HG03139 (cell line): ENCODE measurements around the gene CTNND1.
"Not testable (repeated sequence)": the region's sequence is repeated elsewhere in the genome, so short reads cannot be mapped to it uniquely, and the experiment has no call there.

Source experiments
- ATAC-seq: cut with Tn5 transposase; IDR thresholded peaks from one replicate; pipeline ENCODE4 v1.9.1; 2021; ENCODE audit not compliant: unreplicated experiment

CTNND1 gene

DNA sequence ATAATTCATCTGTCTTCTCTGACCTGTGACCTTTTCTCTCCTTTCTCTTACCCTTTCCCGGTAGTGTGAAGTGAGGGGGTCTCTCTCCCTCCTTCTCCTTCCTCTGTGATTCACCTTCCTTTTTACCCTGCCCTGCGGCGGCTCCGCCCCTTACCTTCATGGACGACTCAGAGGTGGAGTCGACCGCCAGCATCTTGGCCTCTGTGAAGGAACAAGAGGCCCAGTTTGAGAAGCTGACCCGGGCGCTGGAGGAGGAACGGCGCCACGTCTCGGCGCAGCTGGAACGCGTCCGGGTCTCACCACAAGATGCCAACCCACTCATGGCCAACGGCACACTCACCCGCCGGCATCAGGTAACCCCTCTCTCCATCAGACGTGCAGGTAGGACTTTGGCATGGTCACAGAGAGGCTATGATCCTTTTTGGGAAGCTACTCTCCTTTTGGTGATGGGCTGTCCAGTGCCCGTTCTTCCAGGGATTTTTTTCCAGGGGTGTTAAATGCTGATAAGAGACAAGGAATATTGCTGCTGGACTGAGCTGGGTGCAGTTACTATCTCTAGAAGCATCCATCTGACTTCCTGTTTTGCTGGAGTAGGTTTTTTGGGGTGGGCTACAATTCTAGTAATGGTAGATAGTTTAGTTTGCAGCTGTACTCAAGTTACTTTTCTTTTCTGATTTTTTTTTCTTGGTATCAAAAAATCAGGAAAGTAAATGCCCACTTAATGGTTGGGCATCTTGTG is 29.9 kb downstream of the CTNND1 start:
- no peak for ATAC-seq

DNA sequence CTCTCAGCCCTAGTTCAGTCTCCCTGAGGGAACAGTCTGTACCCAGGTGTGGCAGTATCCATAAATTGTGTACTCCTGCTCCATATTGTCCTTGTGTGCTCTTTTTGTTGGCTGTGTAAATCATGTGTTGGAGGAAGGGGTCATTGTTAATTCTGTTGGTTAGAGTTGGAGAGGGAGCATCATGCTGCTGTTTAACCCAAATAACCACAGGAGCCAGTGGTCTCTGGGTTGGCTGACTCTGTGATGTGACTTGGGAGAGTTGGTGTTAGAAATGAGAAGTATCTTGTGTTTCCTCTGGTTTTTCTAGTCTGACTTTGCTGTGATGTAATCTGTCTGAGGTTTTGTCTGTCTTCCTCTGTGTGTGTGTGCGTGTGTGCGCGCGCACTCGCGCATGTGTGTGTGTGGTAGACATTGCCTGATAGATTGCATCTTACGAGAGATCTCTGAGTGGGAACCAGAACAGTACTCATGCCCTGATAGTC is 30.5 kb downstream of the CTNND1 start:
- ATAC-seq: peak; percentile 86

DNA sequence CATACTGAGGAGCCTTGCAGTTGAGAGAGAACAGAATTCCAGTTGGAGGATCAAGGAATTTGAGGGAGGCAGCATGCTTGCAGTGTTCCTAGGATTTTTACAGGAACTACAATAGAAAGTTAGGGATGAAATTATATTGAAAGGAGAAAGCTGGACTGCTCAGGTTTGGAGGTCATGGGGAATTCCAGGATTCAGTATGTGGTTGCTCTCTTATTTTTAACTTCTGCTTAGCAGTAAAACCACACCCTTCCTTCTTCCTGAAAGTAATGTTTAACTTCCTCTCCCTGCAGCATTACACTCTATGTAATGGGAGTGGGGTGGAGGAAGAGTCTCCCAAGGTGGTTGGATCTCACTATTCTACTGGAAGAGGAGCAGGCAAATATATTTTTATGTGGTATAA is 31.3 kb downstream of the CTNND1 start:
- no peak for ATAC-seq

DNA sequence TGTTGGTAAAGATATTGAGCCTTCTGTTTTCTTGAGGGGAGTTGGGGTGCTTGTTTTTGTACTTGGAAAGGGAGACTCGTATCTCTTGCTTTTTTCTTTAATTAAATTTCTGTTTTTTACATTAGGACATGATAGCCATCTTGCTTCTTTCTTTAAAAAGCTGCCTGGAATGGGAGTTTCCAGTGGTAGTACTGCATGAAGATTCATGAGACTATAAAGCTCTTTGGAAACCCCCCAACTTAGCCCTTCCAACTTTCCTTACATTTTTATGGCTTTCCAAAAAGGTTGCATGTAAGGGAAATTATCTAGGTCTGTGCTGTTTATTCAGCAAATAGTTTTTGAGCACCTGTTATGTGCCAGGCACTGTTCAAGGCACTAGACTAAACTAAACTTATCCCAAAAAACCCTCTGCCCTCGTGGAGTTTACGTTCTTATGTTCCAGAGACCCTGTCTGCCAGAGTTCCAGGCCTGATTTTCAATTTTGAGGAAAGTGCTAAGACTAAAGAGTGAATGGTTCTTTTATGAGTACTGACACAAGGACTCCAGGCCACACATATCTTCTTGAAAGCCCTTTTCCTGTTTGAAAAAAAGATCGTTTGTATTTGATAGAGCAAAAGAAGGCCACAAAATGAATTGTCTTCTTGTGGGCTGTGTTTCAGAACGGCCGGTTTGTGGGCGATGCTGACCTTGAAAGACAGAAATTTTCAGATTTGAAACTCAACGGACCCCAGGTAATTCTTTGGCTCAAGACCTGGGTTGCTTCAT is 31.9 kb downstream of the CTNND1 start:
- no peak for ATAC-seq

DNA sequence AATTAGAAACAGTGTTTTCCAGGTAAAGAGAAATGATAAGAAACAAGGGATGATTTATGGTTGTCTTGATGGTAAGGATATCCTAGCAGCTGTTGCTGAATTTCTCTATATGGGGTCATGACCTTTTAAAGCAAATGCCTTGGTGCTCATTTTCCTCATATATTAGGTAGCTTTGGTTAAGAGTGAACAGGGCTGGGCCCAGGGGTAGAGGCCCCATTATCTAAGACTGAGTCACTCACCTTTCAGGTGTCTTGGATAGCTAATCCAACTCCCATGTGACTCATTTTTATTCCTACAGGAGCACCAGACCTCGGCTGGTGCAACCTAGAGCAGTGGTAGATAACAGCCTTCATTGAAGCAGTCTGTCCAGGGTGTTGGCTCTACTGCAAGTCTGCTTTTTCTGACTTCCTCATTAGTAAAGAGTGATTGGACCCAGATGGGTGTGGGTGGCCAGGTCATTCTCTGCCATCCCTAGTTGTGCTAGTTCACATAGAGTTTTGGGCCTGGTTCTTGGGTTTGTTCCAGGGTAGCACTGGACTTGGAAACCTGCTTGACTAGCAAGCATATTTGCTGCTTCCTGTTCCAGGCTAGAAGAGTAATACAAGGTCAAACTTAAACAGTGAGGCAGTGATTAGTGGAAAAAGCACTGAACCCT is 37.4 kb downstream of the CTNND1 start:
- no peak for ATAC-seq

DNA sequence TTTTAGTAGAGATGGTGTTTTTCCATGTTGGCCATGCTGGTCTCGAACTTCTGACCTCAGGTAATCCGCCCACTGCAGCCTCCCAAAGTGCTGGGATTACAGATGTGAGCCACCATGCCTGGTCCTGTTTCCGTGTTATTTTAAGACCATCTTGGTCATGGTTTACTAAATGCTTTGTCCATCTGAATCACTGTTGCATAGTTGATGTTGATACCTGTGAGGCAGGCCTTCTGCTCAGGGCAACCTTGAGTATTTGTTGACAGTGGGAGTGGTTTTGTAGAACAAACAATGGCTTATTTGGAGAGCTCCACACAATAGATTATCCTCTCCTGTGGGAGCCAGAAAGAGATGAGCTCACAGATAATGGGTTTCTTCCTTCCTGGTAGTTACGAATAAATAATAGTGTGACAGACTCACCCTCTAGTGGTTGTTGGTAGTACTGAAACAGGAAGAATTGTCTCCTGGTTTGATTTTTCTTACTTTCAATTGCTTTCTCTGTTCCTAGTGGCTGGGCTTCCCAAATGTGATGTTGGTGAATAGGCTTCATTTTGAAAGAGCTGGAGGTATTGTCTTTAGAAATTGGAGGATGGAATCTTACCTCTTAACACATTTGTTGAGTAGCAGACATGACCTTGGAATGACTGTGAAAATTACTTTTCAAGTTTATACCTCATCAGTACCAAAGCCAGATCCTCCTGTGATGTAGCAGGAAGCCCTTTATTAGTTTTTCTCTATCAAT is 39.0 kb downstream of the CTNND1 start:
- ATAC-seq: peak; percentile 81

DNA sequence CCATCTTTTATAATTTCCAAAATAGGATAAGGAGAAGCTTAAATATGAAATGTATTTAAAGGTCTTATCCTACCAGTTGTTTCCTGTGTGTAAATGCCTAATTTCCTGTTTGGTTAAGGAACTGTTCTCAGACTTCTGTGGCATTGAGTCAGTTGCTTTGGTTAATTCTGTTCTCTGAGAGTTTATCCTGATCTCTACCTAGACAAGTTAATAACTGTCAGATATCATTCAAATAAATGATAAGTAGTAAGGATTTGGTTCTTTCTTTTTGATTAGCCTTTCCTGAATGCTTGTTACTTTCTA is 39.5 kb downstream of the CTNND1 start:
- no peak for ATAC-seq

DNA sequence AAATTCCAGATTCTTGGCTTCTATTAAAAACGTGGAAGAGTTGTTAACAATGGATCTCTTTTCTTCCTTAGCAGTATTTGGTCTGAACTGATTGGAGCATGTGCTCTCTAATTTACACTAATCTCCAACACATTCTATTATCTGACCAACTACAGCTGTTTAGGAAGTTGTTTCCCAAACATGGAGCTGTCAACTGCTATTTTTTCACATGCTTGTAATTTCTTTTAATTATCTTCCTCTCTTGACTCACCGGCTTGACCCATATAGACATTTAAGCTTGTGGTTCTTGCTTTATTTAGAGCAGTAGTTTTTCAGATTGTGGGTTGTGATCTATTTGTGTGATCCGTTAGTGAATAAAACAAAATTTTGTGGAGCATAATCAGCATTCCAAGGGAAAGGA is 40.8 kb downstream of the CTNND1 start:
- ATAC-seq: no peak

DNA sequence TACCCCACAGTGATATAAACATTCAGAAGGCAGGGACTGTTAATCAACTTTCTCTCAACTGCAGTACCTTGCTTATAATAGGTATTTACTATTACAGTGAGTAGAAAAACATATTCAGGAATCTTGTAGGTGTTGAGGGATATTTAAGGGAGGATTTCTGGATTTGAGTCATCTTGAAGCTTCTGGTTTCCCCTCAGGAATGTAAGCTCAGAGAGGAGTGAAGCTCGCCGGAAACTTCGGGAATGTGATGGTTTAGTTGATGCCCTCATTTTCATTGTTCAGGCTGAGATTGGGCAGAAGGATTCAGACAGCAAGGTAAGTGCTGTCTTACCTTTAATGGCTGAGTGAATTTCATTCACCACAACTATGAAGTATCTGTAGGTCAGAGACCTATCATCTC is 42.9 kb downstream of the CTNND1 start:
- ATAC-seq: no peak

DNA sequence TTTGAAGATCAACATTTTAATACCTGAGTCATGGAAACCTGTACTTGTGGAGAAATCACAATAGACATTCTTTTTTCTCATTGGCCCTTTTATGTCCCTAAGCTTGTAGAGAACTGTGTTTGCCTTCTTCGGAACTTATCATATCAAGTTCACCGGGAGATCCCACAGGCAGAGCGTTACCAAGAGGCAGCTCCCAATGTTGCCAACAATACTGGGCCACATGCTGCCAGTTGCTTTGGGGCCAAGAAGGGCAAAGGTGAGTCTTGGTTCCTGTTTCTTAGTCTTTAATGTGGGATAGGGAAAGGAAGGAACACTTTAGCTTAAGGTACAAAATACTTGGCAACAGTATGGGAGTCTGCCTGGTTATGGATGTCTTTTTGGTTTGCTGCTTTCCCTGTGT is 44.2 kb downstream of the CTNND1 start:
- ATAC-seq: no peak

DNA sequence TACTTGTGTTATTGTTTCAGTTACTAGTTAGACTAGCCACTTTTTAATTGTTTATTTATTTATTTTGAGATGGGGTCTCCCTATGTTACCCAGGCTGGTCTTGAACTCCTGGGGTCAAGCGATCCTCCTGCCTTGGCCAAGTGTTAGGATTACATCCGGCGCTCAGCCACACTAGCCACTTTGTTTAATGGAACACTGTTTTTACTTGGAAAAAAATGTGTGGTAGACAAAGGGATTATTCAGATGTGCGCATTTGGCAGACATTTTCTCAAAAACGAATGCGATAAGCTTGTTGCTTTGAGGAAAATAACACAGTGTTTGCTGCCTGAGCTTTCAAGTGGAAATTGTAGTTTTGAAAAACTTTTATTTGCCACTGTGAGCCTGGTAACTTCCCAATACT is 51.0 kb downstream of the CTNND1 start:
- no peak for ATAC-seq

DNA sequence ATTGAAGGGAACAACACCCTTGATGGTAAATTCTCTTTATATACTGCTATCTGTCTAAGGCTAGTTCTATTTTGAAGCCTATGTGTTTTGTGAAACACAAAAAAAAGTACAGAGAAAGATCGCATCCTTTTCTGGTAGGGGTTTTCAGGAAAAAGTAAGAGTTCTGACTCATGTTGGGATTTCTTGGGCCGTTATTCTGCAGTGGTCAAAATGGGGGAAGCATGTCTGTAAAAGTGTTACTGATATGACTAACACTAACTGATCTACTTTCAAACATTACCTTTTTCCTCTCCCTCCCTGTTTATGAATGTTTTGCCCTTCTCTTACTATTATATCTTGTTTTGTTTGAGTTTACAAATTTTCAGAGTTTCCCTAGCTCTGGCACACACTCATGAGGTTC is 53.9 kb downstream of the CTNND1 start:
- no peak for ATAC-seq

DNA sequence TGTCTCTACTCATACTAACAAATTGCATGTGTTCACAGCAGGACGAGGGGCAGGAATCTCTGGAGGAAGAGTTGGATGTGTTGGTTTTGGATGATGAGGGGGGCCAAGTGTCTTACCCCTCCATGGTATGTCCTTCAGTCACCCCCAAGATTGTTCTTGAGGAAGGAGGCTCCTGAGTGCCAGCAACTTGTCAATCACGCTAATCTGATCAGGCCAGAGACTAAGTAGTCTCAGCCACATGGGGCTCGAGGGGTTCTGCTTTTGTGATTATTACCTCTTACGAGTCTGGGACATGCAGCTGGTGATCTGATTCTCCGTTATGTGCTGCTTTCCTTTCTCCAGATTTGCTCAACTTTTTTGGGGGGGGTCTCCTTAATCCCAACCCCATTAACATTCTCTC is 54.3 kb downstream of the CTNND1 start:
- no peak for ATAC-seq

DNA sequence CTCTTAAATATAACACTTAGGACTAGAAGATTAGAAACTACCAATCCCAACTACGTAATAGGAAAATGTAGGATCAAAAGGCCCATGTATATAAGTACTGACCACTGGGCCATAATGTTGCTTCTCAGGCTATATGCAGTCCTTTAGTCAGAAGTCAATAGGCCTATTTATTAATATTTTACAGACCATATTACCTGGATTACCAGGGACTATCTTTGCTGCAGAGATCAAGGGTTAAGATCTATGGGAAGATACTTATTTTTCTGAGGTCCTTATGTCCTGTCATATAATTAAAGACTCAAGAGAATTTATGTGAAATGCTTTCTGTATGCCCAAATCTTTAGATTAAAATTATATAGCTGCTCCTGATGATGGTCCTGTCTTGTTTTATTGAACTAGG is 57.2 kb downstream of the CTNND1 start:
- no peak for ATAC-seq

DNA sequence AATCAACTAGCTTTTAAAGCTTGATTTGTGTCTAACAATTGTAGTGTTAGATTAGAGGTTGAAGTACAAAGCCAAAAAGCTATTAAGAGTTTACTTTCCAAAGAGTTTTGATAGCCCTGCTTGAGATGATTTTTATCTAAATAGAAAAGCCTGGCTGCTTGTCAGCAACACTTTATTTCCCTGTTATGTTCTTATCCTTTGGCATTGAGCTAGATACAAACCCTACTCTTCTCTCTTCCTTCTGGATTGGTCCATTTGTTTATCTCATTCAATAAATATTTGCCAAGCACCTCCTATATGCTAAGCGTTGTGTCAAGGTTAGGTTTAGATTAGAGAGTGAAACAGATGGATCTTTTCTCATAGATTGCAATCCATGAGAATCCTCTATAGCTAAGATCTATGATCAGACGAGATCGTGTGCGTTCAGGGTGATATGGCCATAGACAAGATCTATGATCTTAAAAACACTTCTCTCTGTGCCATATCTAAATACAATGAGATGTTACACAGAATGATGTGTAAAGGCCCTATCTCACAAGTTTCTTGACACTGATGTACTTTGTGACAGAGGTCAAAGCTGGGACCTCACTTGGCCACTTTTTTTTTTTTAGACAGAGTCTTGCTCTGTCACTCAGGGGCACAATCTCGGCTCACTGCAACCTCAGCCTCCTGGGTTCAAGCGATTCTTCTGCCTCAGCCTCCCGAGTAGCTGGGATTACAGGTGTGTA is 57.8 kb downstream of the CTNND1 start:
- no peak for ATAC-seq

DNA sequence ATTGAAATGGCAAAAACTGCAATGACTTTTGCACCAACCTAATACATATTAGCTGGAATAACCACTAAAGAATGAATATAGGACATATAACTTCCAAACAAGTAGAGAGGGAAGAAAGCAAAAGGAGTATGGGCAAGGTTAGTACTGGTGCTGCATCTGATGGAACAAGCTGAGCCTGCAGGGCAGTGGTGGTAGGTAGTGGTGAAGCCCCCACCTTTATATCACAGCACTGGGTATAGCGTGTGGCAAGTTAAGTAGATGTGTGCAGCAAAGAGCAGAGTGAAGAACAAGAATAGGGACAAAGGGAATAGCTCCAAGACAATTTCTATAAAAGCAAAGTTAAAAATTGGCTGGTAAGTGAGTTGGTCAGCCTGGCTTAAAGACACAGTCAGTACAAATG is 62.3 kb downstream of the CTNND1 start:
- no peak for ATAC-seq

DNA sequence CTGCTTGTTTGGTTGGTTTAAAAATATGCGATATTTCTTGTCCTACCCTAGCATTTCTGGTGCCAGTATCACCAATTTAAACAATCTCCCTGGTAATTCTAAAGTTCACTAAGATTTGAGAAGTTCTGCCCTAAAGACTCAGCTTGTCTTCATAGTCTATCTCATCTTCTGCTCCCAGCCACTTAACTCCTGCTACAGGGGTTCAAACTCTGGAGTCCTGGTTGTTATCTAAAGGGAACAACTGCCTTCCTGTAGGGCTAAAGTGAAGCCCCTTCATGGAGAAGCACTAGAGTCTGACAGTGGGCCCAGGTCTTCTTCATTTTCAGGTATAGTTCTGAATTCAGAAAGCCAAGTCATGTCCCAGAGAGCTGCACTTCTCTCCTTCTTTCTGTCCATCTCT is 73.2 kb downstream of the CTNND1 start:
- no peak for ATAC-seq

DNA sequence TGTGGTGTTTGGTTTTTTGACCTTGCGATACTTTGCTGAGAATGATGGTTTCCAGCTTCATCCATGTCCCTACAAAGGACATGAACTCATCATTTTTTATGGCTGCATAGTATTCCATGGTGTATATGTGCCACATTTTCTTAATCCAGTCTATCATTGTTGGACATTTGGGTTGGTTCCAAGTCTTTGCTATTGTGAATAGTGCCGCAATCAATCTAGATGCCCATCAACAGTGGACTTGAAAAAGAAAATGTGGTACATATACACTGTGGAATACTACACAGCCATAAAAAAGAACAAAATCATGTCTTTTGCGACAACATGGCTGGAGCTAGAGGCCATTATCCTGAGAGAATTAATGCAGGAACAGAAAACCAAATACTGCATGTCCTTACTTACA is 77.0 kb downstream of the CTNND1 start:
- not testable (repeated sequence) for ATAC-seq

DNA sequence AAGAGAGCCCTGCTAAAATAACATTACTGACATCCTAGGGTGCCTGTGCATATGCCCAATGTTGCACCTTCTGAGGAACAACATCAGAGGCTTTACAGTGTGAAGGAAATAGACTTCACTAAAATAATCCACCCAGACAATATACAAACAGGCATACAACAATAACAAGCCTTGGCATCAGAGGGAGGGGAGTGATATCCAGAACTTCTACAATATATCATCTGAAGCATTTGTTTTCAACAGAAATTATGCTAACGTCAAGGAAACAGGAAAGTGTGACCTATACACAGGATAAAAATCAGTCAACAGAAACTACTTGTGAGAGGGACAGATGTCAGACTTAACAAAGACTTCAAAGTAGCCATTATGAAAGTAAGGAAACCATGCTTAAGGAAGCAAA is 81.3 kb downstream of the CTNND1 start:
- no peak for ATAC-seq

DNA sequence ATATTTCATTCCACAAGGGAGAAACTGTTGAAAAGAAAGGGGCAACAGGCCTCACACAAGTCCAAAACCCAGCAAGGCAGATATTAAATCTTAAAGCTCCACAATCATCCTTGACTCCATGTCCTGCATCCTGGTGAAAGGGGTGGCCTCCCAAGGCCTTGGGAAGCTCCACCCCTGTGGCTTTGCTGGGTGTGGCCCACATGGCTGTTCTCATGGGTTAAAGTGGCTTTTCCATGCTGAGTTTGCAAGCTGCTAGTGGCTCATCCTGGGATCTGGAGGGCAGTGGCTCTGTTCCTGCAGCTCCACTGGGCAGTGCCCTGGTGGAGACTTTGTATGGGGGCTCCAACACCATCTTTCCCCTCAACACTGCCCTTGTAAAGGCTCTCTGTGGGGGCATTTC is 106.4 kb downstream of the CTNND1 start:
- no peak for ATAC-seq

DNA sequence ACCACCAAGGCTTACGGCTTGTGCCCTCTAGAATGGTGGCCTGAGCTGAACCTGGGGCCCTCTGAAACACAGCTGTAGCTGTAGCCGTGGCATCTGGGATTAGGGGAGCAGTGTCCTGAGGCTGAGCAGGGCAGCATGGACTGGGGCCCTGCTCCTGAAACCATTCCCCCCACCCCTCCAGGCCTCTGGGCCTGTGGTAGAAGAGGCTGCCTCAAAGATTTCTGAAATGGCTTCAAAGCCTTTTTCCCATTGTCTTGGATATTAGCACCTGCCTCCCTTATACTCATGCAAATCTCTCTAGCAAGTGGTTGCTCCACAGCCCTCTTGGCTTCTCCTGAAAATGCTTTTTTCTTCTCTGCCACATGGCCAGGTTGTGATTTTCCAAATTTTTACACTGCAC is 106.9 kb downstream of the CTNND1 start:
- no peak for ATAC-seq
